Measurements from ENCODE around the gene FGG. TPM values are rescaled to one million over a fixed set of nuclear protein-coding genes. Genes with fewer than 3 reads are reported as not detected.

FGG gene
- total and polyA plus RNA-seq, 2 of the 13 experiments (the other 11 are each of a cell fraction or from before 2014, with no cell fraction given), result 1,037 to 2,423 TPM

GRCh38 chr4:154602404-154603020 lies 9.9 kb downstream of the FGG start:
- CTCF ChIA-PET (ENCODE audit: low intra/inter-chr PET ratio, low total read pairs), result no interaction called here
- BruUV-seq (replicated peaks), result no TSS peak
- TF ChIP-seq ZMAT5 (CRISPR knock-in tag; IDR thresholded peaks at IDR 0.05; ENCODE audit: borderline replicate concordance, low read depth), result no peak
- TF ChIP-seq HNF1A (IDR thresholded peaks at IDR 0.05; ENCODE audit: low read depth), result no peak
- peak; percentile 30; the same call in 1 of the 2 replicates for TF ChIP-seq HNF1A (CRISPR knock-in tag; IDR thresholded peaks at IDR 0.05; ENCODE audit: borderline replicate concordance)
- TF ChIP-seq STAT5B (CRISPR knock-in tag; IDR thresholded peaks at IDR 0.05), result no peak
- TF ChIP-seq AFF4 (CRISPR knock-in tag; IDR thresholded peaks at IDR 0.05), result no peak
- 0 out of 2 replicates have a peak, but pooled peaks have one; percentile 43 for TF ChIP-seq REPIN1 (CRISPR knock-in tag; IDR thresholded peaks at IDR 0.05; ENCODE audit: borderline replicate concordance, low read depth)
- TF ChIP-seq AGO2 (optimal IDR thresholded peaks at IDR 0.05; ENCODE audit: low read depth, low read length), result peak; percentile 78
- TF ChIP-seq KLF6 (CRISPR knock-in tag; IDR thresholded peaks at IDR 0.05), result no peak
- TF ChIP-seq NFAT5 (CRISPR knock-in tag; IDR thresholded peaks at IDR 0.05), result no peak

More at GRCh38 chr4:154602404-154603020, 9.9 kb downstream of the FGG start:
- POLR2A ChIA-PET, result interaction anchor here (0.9 to 15.2 kb wide), 10 partner anchors 10 to 43 kb away, joined by 3 to 468 read pairs (median 15); partner anchors contain the start of genes FGA, FGB and FGG
- intact Hi-C loops (cut with micrococcal nuclease; ENCODE audit: unreplicated experiment), result no loop called here
- Histone ChIP-seq H3K27me3 (ENCODE audit: control insufficient read depth in 1 of 2, insufficient read depth in 2 of 2, low read length in 2 of 2) (no peaks in the 10 kb centered on the region), H3K4me2 (ENCODE audit: low read depth, low read length) (no peak overlapping the region), H3K4me3 (replicated peaks in 1 of 3; ENCODE audit: insufficient read depth in 1 of 3, low read depth in 2 of 3, low read length in 3 of 3) (no peak overlapping the region), H3K9me3 (ENCODE audit: low read length) (no peaks in the 10 kb centered on the region), H4K20me1 (ENCODE audit: insufficient read depth, low read length) (no peaks in the 10 kb centered on the region; the same call in 1 of the 2 replicates), H3K79me2 (ENCODE audit: insufficient read depth, low read length) (peaks cover 4% of the 10 kb centered on the region), H3K9ac (ENCODE audit: insufficient read depth, low read depth, low read length) (no peak overlapping the region), H2AFZ (ENCODE audit: low read length) (no peak overlapping the region), H3K27ac (ENCODE audit: extremely low read length, insufficient read depth, low read length) (peak overlapping the region; percentile 0), H3K4me1 (ENCODE audit: insufficient read depth, low read length) (peaks cover 87% of the 10 kb centered on the region), H3K36me3 (replicated peaks in 1 of 2; ENCODE audit: control insufficient read depth in 1 of 2, insufficient read depth in 2 of 2, low read length in 2 of 2) (peaks cover 0 to 24% of the 10 kb centered on the region in 2 experiments; a peak in 3 of 5 replicates)
- ATAC-seq (peak; percentile 8; the same call in 1 of the 3 replicates), FAIRE-seq (no peak), DNase-seq (ENCODE audit: low spot score) (no peak)
- WGBS (ENCODE audit: low lambda C conversion rate), result 80% methylated on average over 1 of the region's 1 CpG
- in situ Hi-C loops (cut with HindIII; ENCODE audit: extremely low pct_ligation_motif_present, low pct_unique_long_range_greater_than_20kb), result no loop called here

Measured in HepG2 (cell line).